HG03469 (cell line): Measurements from ENCODE around the gene CHST8.
"Not testable (repeated sequence)": the region's sequence is repeated elsewhere in the genome, so short reads cannot be mapped to it uniquely, and the experiment has no call there.

ENCODE experiments used
- ATAC-seq: cut with Tn5 transposase; IDR thresholded peaks from one replicate; pipeline ENCODE4 v1.9.1; 2021; ENCODE audit warnings: mild to moderate bottlenecking, moderate library complexity, moderate number of reproducible peaks; ENCODE audit not compliant: unreplicated experiment

CHST8 gene

DNA sequence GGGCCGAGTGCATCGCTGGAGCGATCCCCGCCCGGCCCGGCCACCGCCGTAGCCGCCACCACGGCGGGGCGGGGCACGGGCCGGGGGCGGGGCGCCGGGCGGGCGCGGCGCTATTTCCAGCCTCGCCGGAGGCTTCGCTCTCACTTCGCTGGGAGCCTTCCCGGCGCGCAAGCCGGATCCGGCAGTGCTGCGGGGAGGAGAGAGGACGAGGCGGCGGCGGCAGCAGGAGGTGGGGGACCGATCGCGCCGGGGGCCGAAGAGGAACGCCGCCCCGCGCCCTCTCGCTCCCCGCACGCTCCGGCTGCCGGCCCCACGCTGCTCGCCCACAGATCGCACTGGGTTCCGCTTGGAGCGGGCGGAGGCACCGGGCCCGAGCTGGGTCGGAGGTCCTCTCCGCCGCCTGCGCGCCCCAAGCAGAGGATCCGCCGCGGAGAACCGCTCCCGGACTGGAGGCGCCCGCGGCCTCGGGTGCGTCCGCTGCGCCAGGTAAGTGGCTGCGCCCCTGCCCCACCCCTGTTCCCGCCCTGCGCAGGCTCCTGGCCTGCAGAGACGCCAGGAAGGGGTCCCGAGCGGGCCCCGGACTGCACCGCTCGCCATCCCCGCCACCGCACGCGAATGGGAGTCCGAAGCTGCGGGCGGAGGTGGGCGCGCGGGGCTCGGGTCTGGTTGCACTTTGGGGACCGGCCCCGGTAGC, at the start of gene CHST8:
CHST8 (plus strand) TSS at position 143 of the 694 bp plus-strand sequence. CDS start 67,309 bp downstream, outside the sequence.
- ATAC-seq, result no peak

- no peak for ATAC-seq
These were observed 48.8 kb upstream of the CHST8 start for GRCh38 chr19:33572929-33573328.

DNA sequence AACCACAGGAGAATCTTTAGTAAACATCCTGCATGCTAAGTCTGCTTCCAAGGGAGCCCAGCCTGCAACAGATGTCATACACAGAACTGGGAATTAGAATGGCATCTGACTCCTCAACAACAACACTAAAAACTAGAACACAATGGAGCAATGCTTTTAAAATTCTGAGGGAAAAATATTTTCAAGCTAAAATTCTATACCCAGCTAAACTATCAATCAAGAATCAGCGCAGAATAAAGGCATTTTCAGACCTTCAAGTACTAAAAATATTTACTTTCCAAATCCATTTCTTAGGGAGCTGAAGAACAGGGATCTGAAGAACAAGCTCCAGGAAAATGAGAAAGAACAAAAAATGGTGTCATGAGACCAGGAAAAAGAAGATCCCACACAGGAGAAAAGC, 46.9 kb upstream of the CHST8 start:
- ATAC-seq, result no peak

- ATAC-seq, result no peak
These were observed 43.1 kb upstream of the CHST8 start for GRCh38 chr19:33578697-33579096.

DNA sequence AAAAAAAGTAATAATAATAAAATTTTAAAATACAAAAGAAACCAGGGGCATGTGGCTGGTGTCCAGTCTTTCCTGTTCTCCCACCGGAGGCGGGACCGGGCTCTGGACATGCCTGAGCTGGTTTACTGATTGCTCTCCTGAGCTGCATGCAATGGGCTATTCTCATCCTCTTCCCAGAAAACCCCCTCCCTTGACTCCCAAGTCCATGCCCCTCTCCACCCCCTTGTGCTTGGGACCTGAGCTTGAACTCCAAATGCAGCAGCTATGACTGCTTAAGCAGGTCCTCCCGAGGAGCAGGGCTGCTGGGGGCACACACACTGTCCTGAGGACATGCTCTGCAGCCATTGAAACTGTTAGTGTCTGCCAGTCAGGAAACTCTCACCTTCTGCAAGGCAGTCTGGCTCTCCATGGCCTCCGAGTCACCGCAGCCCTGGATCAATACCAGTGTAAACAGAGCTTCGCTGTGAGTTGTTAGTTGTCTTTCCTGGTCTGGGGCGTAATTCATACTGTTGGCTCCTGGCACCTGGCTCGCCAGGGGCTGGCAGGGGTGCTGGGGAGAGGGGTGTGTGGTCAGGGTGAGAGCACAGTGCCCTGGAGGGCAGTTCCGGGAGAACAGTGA, 41.6 kb upstream of the CHST8 start:
- ATAC-seq, result no peak

GRCh38 chr19:33580645-33581037, 41.1 kb upstream of the CHST8 start:
- ATAC-seq, result no peak

- no peak for ATAC-seq
These were observed 38.8 kb upstream of the CHST8 start for GRCh38 chr19:33582914-33583313.

- ATAC-seq, result no peak
These were observed 34.6 kb upstream of the CHST8 start for GRCh38 chr19:33587150-33587549.

DNA sequence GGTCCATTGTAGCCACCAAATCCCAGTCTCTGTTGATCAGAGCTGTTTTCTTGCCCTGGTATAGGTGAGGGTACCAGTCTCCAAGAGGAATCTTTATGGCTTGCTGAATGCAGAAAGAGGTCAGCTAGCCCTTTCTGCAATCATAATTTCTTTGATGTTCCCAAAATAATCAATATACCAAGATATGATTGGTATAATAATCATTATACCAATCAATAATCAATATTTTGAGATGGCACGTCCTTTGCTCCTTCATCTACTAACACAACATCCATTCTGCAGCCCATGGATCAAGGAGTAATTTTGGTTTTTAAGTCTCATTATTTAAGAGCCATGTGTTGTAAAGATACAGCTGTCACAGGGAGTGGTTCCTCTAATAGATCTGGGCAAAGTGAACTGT, 31.5 kb upstream of the CHST8 start:
- no peak for ATAC-seq

DNA sequence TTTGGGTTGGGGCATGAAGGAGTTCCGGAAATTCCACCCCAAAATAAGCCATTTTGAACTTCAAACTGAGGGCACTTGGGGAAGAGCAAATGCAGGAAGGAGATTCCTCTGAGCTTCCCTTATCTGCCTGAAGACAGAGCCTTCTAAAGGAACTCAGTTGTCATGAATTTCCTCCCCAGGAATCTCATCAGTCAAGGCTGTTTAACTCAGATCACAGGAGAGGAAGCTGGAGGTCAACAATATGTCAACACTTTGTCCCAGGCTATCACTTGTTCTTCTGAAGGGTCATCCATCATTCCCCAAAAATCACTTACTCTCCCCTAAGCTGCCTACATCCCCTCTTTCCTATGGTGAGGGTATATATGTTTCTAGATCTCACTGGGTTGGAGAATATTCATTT, 26.0 kb upstream of the CHST8 start:
- ATAC-seq, result no peak

DNA sequence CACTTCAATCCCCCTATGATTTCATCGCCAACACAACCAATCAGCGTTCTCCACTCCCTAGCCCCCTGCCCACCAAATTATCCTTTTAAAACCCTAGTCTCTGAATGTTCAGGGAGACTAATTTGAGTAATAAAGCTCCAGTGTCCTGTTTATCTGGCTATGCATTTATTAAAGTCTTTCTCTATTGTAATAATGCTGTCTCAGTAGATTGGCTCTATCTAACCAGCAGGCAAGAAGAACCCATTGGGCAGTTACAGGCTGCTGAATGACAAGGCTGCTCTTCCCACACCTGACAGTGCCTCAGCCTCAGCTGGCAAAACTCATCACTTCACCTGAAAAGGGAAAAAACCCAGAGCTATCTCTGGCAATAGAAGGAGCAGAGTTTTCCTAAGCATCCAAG, 20.2 kb upstream of the CHST8 start:
- no peak for ATAC-seq

DNA sequence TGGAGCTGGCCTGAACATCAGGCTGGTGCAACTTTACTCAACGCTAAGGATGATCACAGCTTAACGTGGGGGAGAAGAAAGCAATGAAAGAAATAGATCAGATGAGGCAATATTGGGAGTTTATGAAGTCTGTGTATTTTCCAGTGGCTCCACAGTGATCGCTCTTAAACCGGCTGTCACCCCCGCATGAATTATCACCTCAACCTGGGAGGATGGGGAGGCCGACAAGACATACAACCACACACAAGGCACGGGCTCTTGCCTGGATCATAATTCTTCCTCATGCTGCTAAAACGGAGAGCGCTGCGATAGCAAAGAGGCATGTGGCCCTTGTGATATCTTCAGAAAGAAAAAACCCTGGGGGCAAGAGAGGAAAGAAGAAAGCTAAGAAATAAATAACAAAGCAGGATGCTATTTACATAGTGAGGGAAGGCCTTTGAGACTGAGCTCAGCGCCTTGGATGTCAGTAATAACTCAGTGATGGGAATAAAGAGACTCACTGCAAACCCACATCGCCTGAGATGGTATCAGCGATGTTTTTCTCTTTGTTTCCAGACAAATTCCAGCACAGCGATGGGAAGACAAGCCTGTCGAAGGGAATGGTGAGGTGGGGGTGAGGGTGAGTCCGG, 19.1 kb upstream of the CHST8 start:
- ATAC-seq, result no peak

DNA sequence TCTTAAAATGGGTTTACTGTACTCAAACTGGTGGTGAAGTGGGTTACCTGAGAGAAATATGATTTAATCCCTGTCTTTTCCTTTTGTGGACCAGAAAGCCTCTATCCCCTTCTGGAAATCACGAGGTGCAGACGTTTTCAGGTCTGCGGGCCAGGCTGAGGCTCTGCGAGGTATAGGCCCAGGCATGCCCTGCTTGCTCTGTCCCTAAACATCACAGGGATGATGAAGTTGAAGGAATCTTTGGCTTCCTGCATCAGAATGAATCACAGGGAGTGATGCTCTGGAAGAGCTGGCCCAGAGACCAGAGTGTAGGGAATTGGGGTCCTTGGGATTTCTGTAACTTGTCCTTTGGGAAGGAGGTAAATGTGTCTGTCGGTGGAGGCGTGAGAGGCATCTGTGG, 18.4 kb upstream of the CHST8 start:
- ATAC-seq, result no peak

GRCh38 chr19:33604651-33605050, 17.1 kb upstream of the CHST8 start:
- ATAC-seq, result no peak

- ATAC-seq, result not testable (repeated sequence)
These were observed 15.9 kb upstream of the CHST8 start for GRCh38 chr19:33605803-33606295.

- ATAC-seq, result no peak
These were observed 15.2 kb upstream of the CHST8 start for GRCh38 chr19:33606556-33606955.

- no peak for ATAC-seq
These were observed 12.4 kb upstream of the CHST8 start for GRCh38 chr19:33609353-33609752.

DNA sequence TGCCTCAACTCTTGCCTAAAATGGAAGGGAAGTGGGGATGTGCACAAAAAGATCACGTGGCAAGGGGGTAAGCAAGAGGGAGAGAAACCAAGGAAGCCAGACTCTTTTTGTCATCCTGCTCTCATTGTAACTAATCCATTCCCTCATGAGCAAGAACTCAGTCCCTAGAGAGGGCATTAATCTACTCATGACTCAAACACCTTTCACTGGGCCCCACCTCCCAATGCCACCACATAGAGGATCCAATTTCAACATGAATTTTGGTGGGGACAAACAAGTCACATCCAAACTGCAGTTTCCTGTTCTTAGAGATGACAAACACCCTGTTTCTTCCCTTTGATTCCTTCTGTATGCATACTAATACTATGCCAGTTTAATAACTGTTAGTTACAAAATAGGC, 11.2 kb upstream of the CHST8 start:
- ATAC-seq, result no peak

- no peak for ATAC-seq
These were observed 8.7 kb upstream of the CHST8 start for GRCh38 chr19:33612928-33613619.

DNA sequence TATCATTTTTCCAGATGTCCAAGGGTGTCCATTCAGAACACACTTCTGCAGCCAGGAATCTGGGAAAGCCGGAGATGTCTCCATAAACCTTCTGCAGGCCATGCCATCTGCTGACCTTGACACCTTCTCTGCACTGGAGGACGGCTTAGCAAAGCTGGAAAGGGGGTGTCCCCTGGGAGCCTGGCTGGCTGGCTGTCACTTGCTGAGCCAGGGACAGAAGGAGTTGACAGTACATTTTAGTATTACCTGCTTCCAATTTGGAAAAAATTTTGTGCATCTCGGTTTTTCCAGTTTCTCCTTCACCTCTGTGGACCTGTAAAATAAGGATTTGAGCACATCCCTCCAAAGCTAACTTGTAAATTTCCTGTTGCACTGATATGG, 8.1 kb upstream of the CHST8 start:
- no peak for ATAC-seq

GRCh38 chr19:33616346-33616745, 5.4 kb upstream of the CHST8 start:
- ATAC-seq, result no peak

GRCh38 chr19:33616857-33617256, 4.9 kb upstream of the CHST8 start:
- ATAC-seq, result no peak
